HG03139 (cell line): ENCODE measurements around the gene THSD4.
"Not testable (repeated sequence)": the region's sequence is repeated elsewhere in the genome, so short reads cannot be mapped to it uniquely, and the experiment has no call there.

Source experiments
- ATAC-seq: cut with Tn5 transposase; IDR thresholded peaks from one replicate; pipeline ENCODE4 v1.9.1; 2021; ENCODE audit not compliant: unreplicated experiment

Gene THSD4

GRCh38 chr15:71146580-71146982, 31.3 kb downstream of the THSD4 start:
- ATAC-seq = no peak

GRCh38 chr15:71148048-71148447, 32.8 kb downstream of the THSD4 start:
- ATAC-seq = no peak

GRCh38 chr15:71149646-71150557, 34.6 kb downstream of the THSD4 start:
- no peak for ATAC-seq

- no peak for ATAC-seq
Observed at GRCh38 chr15:71151081-71151480, 35.8 kb downstream of the THSD4 start.

GRCh38 chr15:71152542-71152941, 37.3 kb downstream of the THSD4 start:
- ATAC-seq = no peak

- no peak for ATAC-seq
Observed at GRCh38 chr15:71153823-71154524, 38.7 kb downstream of the THSD4 start.

GRCh38 chr15:71154607-71155200, 39.4 kb downstream of the THSD4 start:
- ATAC-seq = no peak

- ATAC-seq = no peak
Observed at GRCh38 chr15:71155534-71155933, 40.3 kb downstream of the THSD4 start.

- ATAC-seq = no peak
Observed at GRCh38 chr15:71160976-71161375, 45.7 kb downstream of the THSD4 start.

GRCh38 chr15:71162309-71162708, 47.0 kb downstream of the THSD4 start:
- no peak for ATAC-seq

GRCh38 chr15:71164606-71165005, 49.3 kb downstream of the THSD4 start:
- ATAC-seq = not testable (repeated sequence)

GRCh38 chr15:71167445-71168165, 52.3 kb downstream of the THSD4 start:
- no peak for ATAC-seq

GRCh38 chr15:71168166-71168834, 53.0 kb downstream of the THSD4 start:
- no peak for ATAC-seq

GRCh38 chr15:71170163-71170562, 54.9 kb downstream of the THSD4 start:
- no peak for ATAC-seq

- no peak for ATAC-seq
Observed at GRCh38 chr15:71171195-71171594, 55.9 kb downstream of the THSD4 start.

GRCh38 chr15:71174360-71174759, 59.1 kb downstream of the THSD4 start:
- not testable (repeated sequence) for ATAC-seq

- no peak for ATAC-seq
Observed at GRCh38 chr15:71180986-71181853, 65.9 kb downstream of the THSD4 start.

- no peak for ATAC-seq
Observed at GRCh38 chr15:71182522-71182921, 67.3 kb downstream of the THSD4 start.

- ATAC-seq = no peak
Observed at GRCh38 chr15:71183063-71183462, 67.8 kb downstream of the THSD4 start.

- no peak for ATAC-seq
Observed at GRCh38 chr15:71185706-71186105, 70.4 kb downstream of the THSD4 start.
